Naive thymus-derived CD4-positive, alpha-beta T cell (primary cell): ENCODE measurements around the gene SNX3. TPM values are rescaled to one million over a fixed set of nuclear protein-coding genes. Genes with fewer than 3 reads are reported as not detected.
A peak's percentile ranks its signal among the peaks of the same experiment; 100 is the strongest.

Experiments used
- ATAC-seq: fragments of 150-1000 bp; cut with Tn5 transposase; 2 replicates; pipeline ENCODE4 v1.10.0; 2021; ENCODE audit warnings: mild to moderate bottlenecking, moderate library complexity
- CTCF ChIA-PET: fragments of 350-600 bp; sonication (Branson Sonifier 250); formaldehyde crosslinking; loops from one replicate; lab custom pipeline; 2021; ENCODE audit warnings: antibody characterized with exemption; lab: Charles Lee
- POLR2A ChIA-PET: fragments of 350-600 bp; sonication (Branson Sonifier 250); formaldehyde crosslinking; loops from one replicate; lab custom pipeline; 2021; ENCODE audit warnings: antibody characterized with exemption, inconsistent platforms; lab: Charles Lee
- DNase-seq, 9 donors: peaks; one replicate each; pipeline versions ENCODE4 v3.0.0 to v3.0.0-alpha.2; 2020 to 2022; ENCODE audit warnings: mixed read lengths in 1 of 9
- H3K27ac ChIP-seq: one replicate; pipeline ENCODE4 v1.7.0; 2013; ENCODE audit warnings: mild to moderate bottlenecking, low read depth, low read length, moderate library complexity
- H3K27me3 ChIP-seq, 2 donors: one replicate each; pipeline ENCODE4 v1.7.0; 2013; ENCODE audit warnings: low read length in 2 of 2, mild to moderate bottlenecking in 2 of 2, moderate library complexity in 2 of 2; ENCODE audit not compliant: control insufficient read depth in 2 of 2, insufficient read depth in 2 of 2
- H3K36me3 ChIP-seq, 3 experiments: 1 replicate in 2 of 3; 2 replicates in 1 of 3; pipeline ENCODE4 v1.7.0; 2013; ENCODE audit warnings: low read length in 3 of 3, mild to moderate bottlenecking in 3 of 3, moderate library complexity in 1 of 3; ENCODE audit not compliant: insufficient read depth in 3 of 3, control insufficient read depth in 2 of 3
- H3K4me1 ChIP-seq, 2 donors: one replicate each; pipeline ENCODE4 v1.7.0; 2013; ENCODE audit warnings: low read length in 2 of 2, mild to moderate bottlenecking in 2 of 2, moderate library complexity in 1 of 2; ENCODE audit not compliant: control insufficient read depth in 2 of 2, insufficient read depth in 2 of 2
- H3K4me3 ChIP-seq: 2 replicates; pipeline ENCODE4 v1.7.0; 2013; ENCODE audit warnings: mild to moderate bottlenecking, low read length
- H3K9me3 ChIP-seq, 3 experiments: 1 replicate in 2 of 3; 2 replicates in 1 of 3; pipeline ENCODE4 v1.7.0; 2013; ENCODE audit warnings: low read length in 3 of 3; ENCODE audit not compliant: control insufficient read depth in 2 of 3
- H3K27ac Mint-ChIP-seq, 9 donors: one replicate each; pipeline ENCODE4 v1.8.0; 2020 to 2022; ENCODE audit warnings: mixed read lengths in 9 of 9, mild to moderate bottlenecking in 8 of 9, moderate library complexity in 5 of 9, inconsistent platforms in 2 of 9
- H3K27me3 Mint-ChIP-seq, 5 donors: one replicate each; pipeline ENCODE4 v1.8.0; 2021 to 2022; ENCODE audit warnings: mixed read lengths in 5 of 5, mild to moderate bottlenecking in 1 of 5
- H3K36me3 Mint-ChIP-seq, 5 donors: one replicate each; pipeline ENCODE4 v1.8.0; 2020 to 2022; ENCODE audit warnings: mixed read lengths in 5 of 5, mild to moderate bottlenecking in 3 of 5, inconsistent platforms in 1 of 5
- H3K4me1 Mint-ChIP-seq, 7 donors: one replicate each; pipeline ENCODE4 v1.8.0; 2020 to 2022; ENCODE audit warnings: mixed read lengths in 7 of 7, mild to moderate bottlenecking in 3 of 7, inconsistent platforms in 1 of 7
- H3K4me3 Mint-ChIP-seq, 10 donors: one replicate each; pipeline ENCODE4 v1.8.0; 2020 to 2022; ENCODE audit warnings: mild to moderate bottlenecking in 10 of 10, mixed read lengths in 10 of 10, moderate library complexity in 6 of 10, inconsistent platforms in 2 of 10
- H3K9me3 Mint-ChIP-seq, 11 donors: one replicate each; pipeline ENCODE4 v1.8.0; 2020 to 2022; ENCODE audit warnings: mixed read lengths in 11 of 11, mild to moderate bottlenecking in 4 of 11, inconsistent platforms in 1 of 11, moderate library complexity in 1 of 11
- intact Hi-C, 2 donors: fragments of 100-400 bp; cut with micrococcal nuclease; formaldehyde crosslinking; loops; one replicate each; pipeline ENCODE4 v1.15.1; 2023
- polyA plus RNA-seq, 2 donors: library from polyadenylated mRNA; unstranded; fragments of 300-500 nt; fragmentation: Illumina TruSeq; gene quantifications; one replicate each; pipeline ENCODE4 v1.2.3, GENCODE V29; 2021
- total RNA-seq, 6 experiments: library from RNA in 5 of 6; stranded (reverse) in 5 of 6; gene quantifications; 1 replicate in 5 of 6; 2 replicates in 1 of 6; pipeline ENCODE4 v1.2.3 and lab custom pipeline; 2021 to 2026

Gene SNX3
- total and polyA plus RNA-seq, 7 experiments from 2014 or later = 42.5 to 216 (median 71.2) TPM

- Histone ChIP-seq H3K4me1 (peaks cover 2 to 11% of the 10 kb centered on the region in 2 donors), H3K27ac (no peak overlapping the region), H3K36me3 (no peaks in the 10 kb centered on the region), H3K4me3 (no peak overlapping the region), H3K9me3 (no peaks in the 10 kb centered on the region), H3K27me3 (peaks cover 14 to 32% of the 10 kb centered on the region in 2 donors)
- ATAC-seq = no peak
- peaks cover 80 to 95% (median 92%) of the 10 kb centered on the region in 5 donors for H3K27me3 Mint-ChIP-seq
- intact Hi-C loops = no loop called here
- ChIA-PET CTCF (no interaction called here), POLR2A (no interaction called here)
- H3K4me1 Mint-ChIP-seq = peaks cover 7 to 28% (median 17%) of the 10 kb centered on the region in 7 donors
- peaks cover 0 to 10% (median 0%) of the 10 kb centered on the region in 5 donors for H3K36me3 Mint-ChIP-seq
- peak overlapping the region; percentile 28 to 76 (median 66) for H3K4me3 Mint-ChIP-seq
- H3K9me3 Mint-ChIP-seq = peaks cover 0 to 2% (median 0%) of the 10 kb centered on the region in 11 donors
- no peak for DNase-seq
- no peak overlapping the region for H3K27ac Mint-ChIP-seq
Measured at GRCh38 chr6:108176281-108177089, 84.4 kb downstream of the SNX3 start.

GRCh38 chr6:108175592-108176279 lies 85.1 kb downstream of the SNX3 start:
- no peak for ATAC-seq
- H3K4me3 Mint-ChIP-seq = peak overlapping the region; percentile 39 to 76 (median 66)

GRCh38 chr6:108175176-108175591 lies 85.7 kb downstream of the SNX3 start:
- Histone ChIP-seq H3K36me3 (no peaks in the 10 kb centered on the region), H3K9me3 (no peaks in the 10 kb centered on the region), H3K27me3 (peaks cover 17 to 37% of the 10 kb centered on the region in 2 donors), H3K4me3 (no peak overlapping the region), H3K4me1 (peaks cover 2 to 11% of the 10 kb centered on the region in 2 donors), H3K27ac (no peak overlapping the region)
- no peak for ATAC-seq
- POLR2A ChIA-PET = interaction anchor here (0.6 kb wide), 1 partner anchor 1725 kb away, joined by 3 read pairs; no protein-coding TSS in a partner anchor
- intact Hi-C loops = no loop called here
- Mint-ChIP-seq H3K36me3 (peaks cover 0 to 10% (median 0%) of the 10 kb centered on the region in 5 donors), H3K27me3 (peaks cover 82 to 94% (median 93%) of the 10 kb centered on the region in 5 donors), H3K4me3 (peak overlapping the region in 9 of 10 donors; percentile 21 to 76 (median 65)), H3K9me3 (peaks cover 0 to 3% (median 0%) of the 10 kb centered on the region in 11 donors), H3K27ac (peak overlapping the region in 1 of 9 donors; percentile 18), H3K4me1 (peaks cover 13 to 37% (median 26%) of the 10 kb centered on the region in 7 donors)
- no peak for DNase-seq
- CTCF ChIA-PET = no interaction called here

More at GRCh38 chr6:108175592-108176279, 85.1 kb downstream of the SNX3 start:
- Mint-ChIP-seq H3K36me3 (peaks cover 0 to 10% (median 0%) of the 10 kb centered on the region in 5 donors), H3K27ac (peak overlapping the region in 1 of 9 donors; percentile 18), H3K4me1 (peaks cover 13 to 32% (median 24%) of the 10 kb centered on the region in 7 donors), H3K9me3 (peaks cover 0 to 3% (median 0%) of the 10 kb centered on the region in 11 donors), H3K27me3 (peaks cover 84 to 95% (median 92%) of the 10 kb centered on the region in 5 donors)
- ChIA-PET CTCF (no interaction called here), POLR2A (interaction anchor here (0.6 kb wide), 1 partner anchor 1726 kb away, joined by 3 read pairs; no protein-coding TSS in a partner anchor)
- no peaks in the 10 kb centered on the region for H3K36me3 ChIP-seq
- H3K27ac ChIP-seq = no peak overlapping the region
- DNase-seq = no peak
- H3K4me1 ChIP-seq = peaks cover 2 to 11% of the 10 kb centered on the region in 2 donors
- peaks cover 14 to 32% of the 10 kb centered on the region in 2 donors for H3K27me3 ChIP-seq
- H3K9me3 ChIP-seq = no peaks in the 10 kb centered on the region
- intact Hi-C loops = no loop called here
- no peak overlapping the region for H3K4me3 ChIP-seq

GRCh38 chr6:108174371-108175175 lies 86.3 kb downstream of the SNX3 start:
- ChIA-PET CTCF (no interaction called here), POLR2A (no interaction called here)
- peaks cover 13 to 37% (median 26%) of the 10 kb centered on the region in 7 donors for H3K4me1 Mint-ChIP-seq
- Histone ChIP-seq H3K4me3 (no peak overlapping the region), H3K27ac (no peak overlapping the region), H3K36me3 (no peaks in the 10 kb centered on the region), H3K9me3 (no peaks in the 10 kb centered on the region), H3K27me3 (peaks cover 17 to 40% of the 10 kb centered on the region in 2 donors), H3K4me1 (peaks cover 2 to 11% of the 10 kb centered on the region in 2 donors)
- peak; percentile 51 for ATAC-seq
- peaks cover 76 to 96% (median 88%) of the 10 kb centered on the region in 5 donors for H3K27me3 Mint-ChIP-seq
- intact Hi-C loops = loop anchor here in 1 of 2 donors (1.0 kb wide), 1 partner anchor 318 kb away; no protein-coding TSS in a partner anchor
- no peak overlapping the region for H3K27ac Mint-ChIP-seq
- H3K4me3 Mint-ChIP-seq = peak overlapping the region in 5 of 10 donors; percentile 64 to 76 (median 70)
- peak in 4 of 9 donors; percentile 18 to 37 (median 26) for DNase-seq
- H3K9me3 Mint-ChIP-seq = peaks cover 0 to 4% (median 0%) of the 10 kb centered on the region in 11 donors
- peaks cover 0 to 10% (median 0%) of the 10 kb centered on the region in 5 donors for H3K36me3 Mint-ChIP-seq

GRCh38 chr6:108171918-108172516 lies 88.8 kb downstream of the SNX3 start:
- Histone ChIP-seq H3K4me1 (peaks cover 2 to 31% of the 10 kb centered on the region in 2 donors), H3K4me3 (no peak overlapping the region), H3K36me3 (no peaks in the 10 kb centered on the region), H3K27me3 (peaks cover 17 to 58% of the 10 kb centered on the region in 2 donors), H3K27ac (no peak overlapping the region), H3K9me3 (no peaks in the 10 kb centered on the region)
- Mint-ChIP-seq H3K9me3 (peaks cover 0 to 4% (median 0%) of the 10 kb centered on the region in 11 donors), H3K4me1 (peaks cover 19 to 54% (median 44%) of the 10 kb centered on the region in 7 donors), H3K27ac (no peak overlapping the region), H3K36me3 (peaks cover 0 to 8% (median 0%) of the 10 kb centered on the region in 5 donors), H3K4me3 (no peak overlapping the region), H3K27me3 (peaks cover 75 to 93% (median 85%) of the 10 kb centered on the region in 5 donors)
- POLR2A ChIA-PET = no interaction called here
- intact Hi-C loops = loop anchor here in 1 of 2 donors (2.0 kb wide), 1 partner anchor 57 kb away; no protein-coding TSS in a partner anchor
- DNase-seq = no peak
- ATAC-seq = no peak
- CTCF ChIA-PET = no interaction called here
